Ascending aorta (tissue), 2 donors: ENCODE results near the gene PPIF. TPM values are rescaled to one million over a fixed set of nuclear protein-coding genes. Genes with fewer than 3 reads are reported as not detected.

Experiments
- DNase-seq, 2 donors: peaks; one replicate each; pipeline ENCODE4 v3.0.0-alpha.2; 2019; ENCODE audit warnings: low spot score in 2 of 2
- H3K27ac ChIP-seq, 2 donors: fragments of 200-600 bp; sonication (generic); one replicate each; pipeline ENCODE4 v1.5.1; 2016 to 2017; ENCODE audit warnings: mild to moderate bottlenecking in 1 of 2
- H3K27me3 ChIP-seq: fragments of 200-600 bp; sonication (generic); one replicate; pipeline ENCODE4 v1.5.1; 2017
- H3K36me3 ChIP-seq, 2 donors: fragments of 200-600 bp; sonication (generic); one replicate each; pipeline ENCODE4 v1.5.1; 2016
- H3K4me1 ChIP-seq, 2 donors: fragments of 200-600 bp; sonication (generic); one replicate each; pipeline ENCODE4 v1.5.1; 2016 to 2017; ENCODE audit warnings: mild to moderate bottlenecking in 1 of 2
- H3K4me3 ChIP-seq, 2 donors: fragments of 200-600 bp; sonication (generic); one replicate each; pipeline ENCODE4 v1.5.1; 2016 to 2017; ENCODE audit warnings: mild to moderate bottlenecking in 1 of 2
- H3K9me3 ChIP-seq, 2 donors: fragments of 200-600 bp; sonication (generic); one replicate each; pipeline ENCODE4 v1.5.1; 2016
- intact Hi-C: fragments of 100-400 bp; cut with DNase I; formaldehyde crosslinking; loops from one replicate; pipeline ENCODE4 v1.15.1; 2023
- total RNA-seq: library from RNA; depleted of rRNA; stranded (reverse); fragments of >200 nt; gene quantifications from one replicate; pipeline ENCODE4 v1.1.0, GENCODE V29; 2016
- TF ChIP-seq, protein P1 (sequence below), 3 experiments: fragments of 200-600 bp in 2 of 3; fragments of 450-650 bp in 1 of 3; sonication (generic) in 2 of 3; IDR thresholded peaks; one replicate each; pipeline ENCODE4 v1.5.1; 2016 to 2019; ENCODE audit warnings: antibody characterized with exemption in 3 of 3, mild to moderate bottlenecking in 1 of 3, moderate library complexity in 1 of 3

The PPIF gene
- total RNA-seq, 1 donor from 2014 or later = 172 TPM

DNA sequence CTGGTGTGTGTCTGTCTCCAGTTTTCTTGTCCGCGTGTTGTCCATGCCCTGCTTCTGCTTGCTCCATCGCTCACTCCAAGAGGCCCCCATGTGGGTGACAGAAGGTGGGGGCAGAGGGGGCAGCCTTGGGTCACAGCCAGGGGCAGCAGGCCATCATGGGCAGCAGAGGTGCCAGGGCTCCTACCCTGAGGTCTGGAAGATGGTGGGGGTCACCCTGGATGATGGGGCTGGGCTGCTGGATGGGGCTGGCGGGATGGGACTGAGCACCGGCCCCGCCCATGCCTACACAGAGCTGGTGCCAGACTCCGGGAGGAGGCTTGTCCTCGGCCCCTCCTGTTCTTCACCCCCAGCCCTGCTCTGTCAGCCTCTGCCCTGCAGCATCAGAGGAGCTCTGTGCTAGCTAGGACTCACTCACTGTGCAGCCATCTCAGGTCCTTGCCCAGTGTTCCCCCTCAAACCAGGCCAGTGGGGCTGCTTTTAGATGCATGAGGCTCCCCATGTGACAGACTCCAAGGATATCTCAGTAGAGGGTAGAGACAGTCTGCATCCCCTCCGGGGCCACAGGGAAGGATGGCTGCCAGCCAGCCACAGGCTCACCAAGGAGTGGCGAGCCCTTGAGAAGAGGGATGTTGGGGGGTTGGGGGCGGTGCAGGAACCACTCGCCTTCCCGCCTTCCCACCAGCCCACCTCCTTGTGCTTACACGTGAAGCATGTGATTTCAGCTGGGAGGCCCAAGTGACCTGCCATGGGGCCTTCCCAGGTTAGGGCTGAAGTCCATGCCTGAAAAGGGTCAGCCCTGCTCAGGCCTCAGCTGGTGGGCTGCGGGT lies 35.5 kb upstream of the PPIF start:
- DNase-seq = no peak
- intact Hi-C loops = no loop called here
- no peak overlapping the region for H3K4me3 ChIP-seq
- H3K27me3 ChIP-seq = no peaks in the 10 kb centered on the region
- H3K27ac ChIP-seq = no peak overlapping the region
- H3K36me3 ChIP-seq = peaks cover 65 to 76% of the 10 kb centered on the region in 2 donors
- no peaks in the 10 kb centered on the region for H3K4me1 ChIP-seq
- H3K9me3 ChIP-seq = no peaks in the 10 kb centered on the region
- TF ChIP-seq, protein P1, sequence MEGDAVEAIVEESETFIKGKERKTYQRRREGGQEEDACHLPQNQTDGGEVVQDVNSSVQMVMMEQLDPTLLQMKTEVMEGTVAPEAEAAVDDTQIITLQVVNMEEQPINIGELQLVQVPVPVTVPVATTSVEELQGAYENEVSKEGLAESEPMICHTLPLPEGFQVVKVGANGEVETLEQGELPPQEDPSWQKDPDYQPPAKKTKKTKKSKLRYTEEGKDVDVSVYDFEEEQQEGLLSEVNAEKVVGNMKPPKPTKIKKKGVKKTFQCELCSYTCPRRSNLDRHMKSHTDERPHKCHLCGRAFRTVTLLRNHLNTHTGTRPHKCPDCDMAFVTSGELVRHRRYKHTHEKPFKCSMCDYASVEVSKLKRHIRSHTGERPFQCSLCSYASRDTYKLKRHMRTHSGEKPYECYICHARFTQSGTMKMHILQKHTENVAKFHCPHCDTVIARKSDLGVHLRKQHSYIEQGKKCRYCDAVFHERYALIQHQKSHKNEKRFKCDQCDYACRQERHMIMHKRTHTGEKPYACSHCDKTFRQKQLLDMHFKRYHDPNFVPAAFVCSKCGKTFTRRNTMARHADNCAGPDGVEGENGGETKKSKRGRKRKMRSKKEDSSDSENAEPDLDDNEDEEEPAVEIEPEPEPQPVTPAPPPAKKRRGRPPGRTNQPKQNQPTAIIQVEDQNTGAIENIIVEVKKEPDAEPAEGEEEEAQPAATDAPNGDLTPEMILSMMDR (IDR thresholded peaks at IDR 0.05) = no peak

DNA sequence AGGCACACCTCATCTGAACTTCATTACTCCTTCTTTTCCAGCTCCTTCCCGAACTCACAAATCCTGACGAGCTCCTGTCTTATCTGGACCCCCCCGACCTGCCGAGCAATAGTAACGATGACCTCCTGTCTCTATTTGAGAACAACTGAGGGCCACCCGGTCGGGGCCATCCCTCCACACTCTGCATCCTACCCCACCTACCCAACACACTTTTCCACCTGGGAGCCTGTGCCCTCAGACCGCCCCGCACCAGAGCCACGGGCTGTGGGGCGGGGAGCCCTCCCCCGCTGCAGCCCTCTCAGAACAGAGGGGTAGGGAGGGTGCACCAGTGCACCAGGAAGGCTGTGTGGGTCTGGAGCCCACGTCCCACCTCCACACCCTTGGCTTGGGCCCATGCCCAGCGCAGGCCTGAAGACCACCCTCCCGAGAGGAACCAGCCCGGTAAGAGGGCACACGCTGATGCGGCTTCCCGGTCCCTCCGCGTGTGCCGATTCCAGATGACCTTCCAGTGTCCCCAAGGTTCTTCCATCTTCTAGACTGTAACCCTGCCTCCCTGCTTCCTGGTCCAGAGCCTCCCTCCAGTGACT lies 34.6 kb upstream of the PPIF start:
- no peaks in the 10 kb centered on the region for H3K27me3 ChIP-seq
- H3K36me3 ChIP-seq = peaks cover 56 to 67% of the 10 kb centered on the region in 2 donors

DNA sequence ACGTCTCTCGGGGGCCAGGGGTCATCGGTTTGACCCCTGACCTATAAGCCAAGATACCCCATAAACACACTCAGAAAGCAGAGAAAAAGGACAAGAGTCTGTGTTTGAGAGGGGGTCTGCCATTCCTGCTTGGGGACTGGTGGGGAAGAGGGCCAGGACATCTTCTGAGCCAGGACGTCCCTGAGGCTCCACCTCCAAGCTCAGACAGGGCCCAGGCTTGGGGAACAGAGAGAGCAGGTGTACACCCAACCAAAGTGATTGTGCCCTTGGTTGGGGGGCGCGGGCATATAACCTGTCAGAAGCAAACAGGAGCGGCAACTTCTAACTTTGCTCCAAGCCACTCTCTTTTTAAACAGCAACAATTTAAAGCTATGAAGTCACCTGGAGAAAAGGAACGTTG lies 33.9 kb upstream of the PPIF start:
- TF ChIP-seq, protein P1 (IDR thresholded peaks at IDR 0.05) = no peak
- Histone ChIP-seq H3K4me3 (no peak overlapping the region), H3K27ac (no peak overlapping the region), H3K27me3 (no peaks in the 10 kb centered on the region), H3K4me1 (peaks cover 0 to 3% of the 10 kb centered on the region in 2 donors), H3K9me3 (no peaks in the 10 kb centered on the region), H3K36me3 (peaks cover 50 to 60% of the 10 kb centered on the region in 2 donors)
- intact Hi-C loops = no loop called here
- no peak for DNase-seq

More for the DNA sequence above, 34.6 kb upstream of the PPIF start:
- H3K4me1 ChIP-seq = peaks cover 0 to 3% of the 10 kb centered on the region in 2 donors
- DNase-seq = no peak
- no peak overlapping the region for H3K4me3 ChIP-seq
- TF ChIP-seq, protein P1 (IDR thresholded peaks at IDR 0.05) = no peak
- H3K27ac ChIP-seq = no peak overlapping the region
- intact Hi-C loops = no loop called here
- no peaks in the 10 kb centered on the region for H3K9me3 ChIP-seq

DNA sequence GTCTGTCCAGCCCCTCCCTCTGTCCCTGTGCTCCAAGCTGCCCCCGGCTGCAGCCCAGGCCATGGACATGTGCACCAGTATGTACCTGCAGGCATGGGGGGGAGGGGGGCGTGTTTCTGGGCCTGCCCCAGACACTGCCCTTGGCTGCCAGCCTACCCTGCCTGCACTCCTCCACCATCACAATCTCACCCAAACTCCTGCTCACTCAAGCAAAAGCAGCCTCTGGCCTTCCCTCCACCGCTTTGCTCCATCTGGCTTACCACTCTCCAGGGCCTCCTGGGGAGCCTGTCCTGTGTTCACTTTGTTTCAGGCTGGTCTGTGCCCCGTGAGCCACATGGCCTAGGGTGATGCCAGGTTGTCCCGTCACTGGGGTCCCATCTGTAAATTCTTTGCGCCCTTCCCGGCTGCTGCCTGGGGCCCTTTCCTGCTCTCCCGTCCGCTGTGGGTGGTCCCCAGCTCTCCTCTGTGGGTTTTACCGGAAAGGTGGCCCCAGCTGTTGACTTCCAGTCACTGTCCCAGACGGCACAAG lies 33.3 kb upstream of the PPIF start:
- intact Hi-C loops = no loop called here
- H3K9me3 ChIP-seq = no peaks in the 10 kb centered on the region
- peaks cover 44 to 54% of the 10 kb centered on the region in 2 donors for H3K36me3 ChIP-seq
- H3K4me3 ChIP-seq = no peak overlapping the region
- H3K27me3 ChIP-seq = no peaks in the 10 kb centered on the region
- no peak for DNase-seq
- TF ChIP-seq, protein P1 (IDR thresholded peaks at IDR 0.05) = no peak
- peaks cover 0 to 3% of the 10 kb centered on the region in 2 donors for H3K4me1 ChIP-seq
- H3K27ac ChIP-seq = no peak overlapping the region

DNA sequence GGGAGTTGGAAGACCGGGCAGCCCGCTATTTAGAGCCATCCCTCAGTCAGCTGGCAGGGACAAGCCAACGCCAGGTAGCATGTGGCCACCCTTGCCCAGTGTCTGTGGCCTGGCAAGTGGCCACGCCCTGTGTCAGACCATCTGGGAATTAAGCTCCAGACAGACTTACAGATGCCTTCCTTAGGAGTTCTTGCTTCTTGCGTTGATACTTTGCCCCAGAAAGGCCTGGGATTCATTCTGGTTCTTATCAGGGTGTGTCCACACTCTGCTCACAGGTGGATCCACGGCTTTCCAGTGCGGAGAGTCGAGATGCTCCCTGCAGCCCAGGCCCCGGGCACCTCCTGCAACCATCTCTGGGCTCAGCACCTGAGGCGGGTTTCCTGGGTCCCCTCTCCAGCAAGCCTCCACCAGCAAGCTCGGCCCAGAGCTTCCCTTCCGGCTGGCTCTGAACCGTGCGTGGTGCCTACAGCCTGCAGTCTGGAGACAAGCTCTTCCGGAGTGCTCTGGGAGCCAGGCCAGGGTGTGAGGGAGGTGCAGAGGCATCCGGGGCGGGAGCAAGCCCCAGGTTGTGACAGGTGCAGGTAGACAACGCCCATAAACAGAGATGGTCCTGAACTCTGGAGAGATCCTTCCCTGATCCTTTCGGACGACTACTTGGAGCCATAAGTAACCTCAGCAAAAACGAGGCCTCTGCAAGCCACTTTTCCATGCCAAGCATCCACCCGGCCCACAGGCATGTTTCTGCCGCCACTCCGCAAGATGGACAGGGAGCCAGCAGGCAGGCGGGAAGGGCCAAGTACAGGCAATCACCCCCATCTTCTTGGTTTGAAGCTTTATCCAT lies 32.3 kb upstream of the PPIF start:
- Histone ChIP-seq H3K4me1 (peaks cover 0 to 3% of the 10 kb centered on the region in 2 donors), H3K27me3 (no peaks in the 10 kb centered on the region), H3K27ac (no peak overlapping the region), H3K9me3 (no peaks in the 10 kb centered on the region), H3K36me3 (peaks cover 41 to 45% of the 10 kb centered on the region in 2 donors), H3K4me3 (no peak overlapping the region)
- TF ChIP-seq, protein P1 (IDR thresholded peaks at IDR 0.05) = no peak
- no peak for DNase-seq
- intact Hi-C loops = no loop called here
